Heart right ventricle (tissue), 16 donors: ENCODE data around the gene CFAP58. TPM values are rescaled to one million over a fixed set of nuclear protein-coding genes. Genes with fewer than 3 reads are reported as not detected.

ENCODE experiments used
- ATAC-seq, 8 donors: fragments of 200-7000 bp; cut with Tn5 transposase; one replicate each; pipeline ENCODE4 v1.9.1; 2020; ENCODE audit warnings: mild to moderate bottlenecking in 8 of 8, moderate library complexity in 8 of 8, moderate number of reproducible peaks in 1 of 8
- DNase-seq, 2 donors: peaks; one replicate each; pipeline ENCODE4 v3.0.0-alpha.2; 2020
- H3K27ac ChIP-seq, 10 donors: fragments of 200-600 bp; sonication (generic) in 2 of 10; one replicate each; pipeline versions ENCODE4 v1.5.0 to v1.8.0; 2020 to 2022; ENCODE audit warnings: mild to moderate bottlenecking in 3 of 10
- H3K27me3 ChIP-seq, 7 donors: fragments of 200-600 bp; one replicate each; pipeline ENCODE4 v1.8.0; 2021 to 2022; ENCODE audit warnings: mild to moderate bottlenecking in 2 of 7
- H3K36me3 ChIP-seq, 9 donors: fragments of 200-600 bp; sonication (generic) in 1 of 9; one replicate each; pipeline versions ENCODE4 v1.5.0 to v1.8.0; 2020 to 2022; ENCODE audit warnings: mild to moderate bottlenecking in 2 of 9
- H3K4me1 ChIP-seq, 9 donors: fragments of 200-600 bp; sonication (generic) in 1 of 9; one replicate each; pipeline versions ENCODE4 v1.5.0 to v1.8.0; 2020 to 2022; ENCODE audit warnings: mild to moderate bottlenecking in 4 of 9
- H3K4me3 ChIP-seq, 10 donors: fragments of 200-600 bp; sonication (generic) in 2 of 10; one replicate each; pipeline versions ENCODE4 v1.5.0 to v1.8.0; 2020 to 2022; ENCODE audit warnings: mild to moderate bottlenecking in 7 of 10, moderate library complexity in 2 of 10
- H3K9me3 ChIP-seq, 11 donors: fragments of 200-600 bp in 10 of 11; sonication (generic) in 2 of 11; one replicate each; pipeline versions ENCODE4 v1.5.0 to v1.8.0; 2013 to 2022; ENCODE audit warnings: mild to moderate bottlenecking in 2 of 11, control low read depth in 1 of 11, moderate library complexity in 1 of 11
- CTCF ChIP-seq, 9 donors: fragments of 200-600 bp; sonication (generic) in 2 of 9; IDR thresholded peaks; one replicate each; pipeline versions ENCODE4 v1.5.0 to v1.8.0; 2021 to 2022; ENCODE audit warnings: antibody characterized with exemption in 9 of 9, mild to moderate bottlenecking in 5 of 9, moderate library complexity in 1 of 9
- WGBS, 2 donors: extraction: QIAGEN DNeasy Blood & Tissue Kit; methylation state at CpG; one replicate each; pipeline ENCODE4 v1.1.7; 2013; ENCODE audit warnings: inconsistent platforms in 1 of 2; 5-methylcytosine and 5-hydroxymethylcytosine counted together
- intact Hi-C, 10 donors: fragments of 100-400 bp; cut with DNase I; formaldehyde crosslinking; loops; one replicate each; pipeline versions ENCODE4 v1.11.1 to v1.14.2; 2022
- polyA plus RNA-seq, 2 donors: library from polyadenylated mRNA; stranded (reverse); fragments of 200-250 nt; gene quantifications; one replicate each; pipeline ENCODE4 v1.2.3, GENCODE V29; 2013
- total RNA-seq, 10 donors: library from RNA; stranded (reverse); fragmentation: NEBNext Ultra II Directional in 3 of 10; extraction: Animal tissue kit (Norgen Biotek cat#: 25700) in 3 of 10; gene quantifications; one replicate each; pipeline versions ENCODE4 v1.2.1 to v1.2.4, GENCODE V29; 2021 to 2023
- donor health status: Arrhythmogenic right ventricular cardiomyopathy.
- donor health status: ischemic (EF 13 %, LVEDD 7.1; RV severe dilation, severe dysfunction).
- donor health status: healthy with polysubstance abuse.
- donor health status: DM: no; HTN: yes; CAD: no.
- donor health status: DM: no; HTN: no; CAD: no.
- donor health status: ischemic (EF 25% LVEDD 6.9; RV normal size, moderate dysfunction).
- donor health status: ischemic (EF 25% LVEDD 5.7; RV mildly dilated, moderate dysfunction).
- donor health status: healthy.
- donor health status: DM: yes; HTN: yes; CAD: no.
- donor health status: Ischemic cardiomyopathy.
- donor health status: ischemic (EF 35%, LVEDD 5.7; RV mildly dilated, moderate dysfunction).
- donor health status: nonischemic (EF 11% LVEDD 7.7; RV severe dilation, severe dysfunction).
- donor health status: DM: yes; HTN: yes; CAD: no.
- donor health status: PGD.
- donor health status: ischemic (EF 29% LVEDD 5.4; RV normal size, mild dysfunction).
- donor health status: nonischemic (EF 23%, LVEDD 6.1; RV moderate dilation, normal function).

CFAP58 gene
- total and polyA plus RNA-seq, 12 donors = 0.58 to 5.8 (median 3.0) TPM

- 37 to 38% methylated on average over 2 of the region's 2 CpGs for WGBS, 2 donors
- Histone ChIP-seq H3K27ac (no peak overlapping the region), H3K4me1 (no peaks in the 10 kb centered on the region), H3K4me3 (no peak overlapping the region), H3K36me3 (no peaks in the 10 kb centered on the region), H3K27me3 (peaks cover 0 to 33% (median 6%) of the 10 kb centered on the region in 7 donors), H3K9me3 (no peaks in the 10 kb centered on the region)
- no peak for TF ChIP-seq CTCF (IDR thresholded peaks at IDR 0.05)
- no peak for ATAC-seq
- intact Hi-C loops = no loop called here
- DNase-seq = no peak
These were observed 147.8 kb downstream of the CFAP58 start for GRCh38 chr10:104501449-104501848.

- ATAC-seq = peak in 1 of 8 donors; percentile 35
These were observed 148.4 kb downstream of the CFAP58 start for GRCh38 chr10:104501864-104502579.

GRCh38 chr10:104502907-104503306 is 149.3 kb downstream of the CFAP58 start:
- Histone ChIP-seq H3K36me3 (no peaks in the 10 kb centered on the region), H3K27me3 (peaks cover 0 to 42% (median 6%) of the 10 kb centered on the region in 7 donors), H3K4me1 (no peaks in the 10 kb centered on the region), H3K4me3 (no peak overlapping the region), H3K9me3 (no peaks in the 10 kb centered on the region), H3K27ac (no peak overlapping the region)
- intact Hi-C loops = no loop called here
- DNase-seq = no peak
- peak in 3 of 8 donors; percentile 25 to 71 (median 65) for ATAC-seq
- WGBS, 2 donors = 34 to 41% methylated on average over 6 of the region's 6 CpGs
- TF ChIP-seq CTCF (IDR thresholded peaks at IDR 0.05) = no peak

More at GRCh38 chr10:104501864-104502579, 148.4 kb downstream of the CFAP58 start:
- no peak for TF ChIP-seq CTCF (IDR thresholded peaks at IDR 0.05)
- intact Hi-C loops = no loop called here
- Histone ChIP-seq H3K36me3 (no peaks in the 10 kb centered on the region), H3K27me3 (peaks cover 0 to 37% (median 6%) of the 10 kb centered on the region in 7 donors), H3K4me1 (no peaks in the 10 kb centered on the region), H3K4me3 (no peak overlapping the region), H3K9me3 (no peaks in the 10 kb centered on the region), H3K27ac (no peak overlapping the region)
- 68 to 69% methylated on average over 7 of the region's 7 CpGs for WGBS, 2 donors
- no peak for DNase-seq

Other genes starting within 250 kb of the CFAP58 start
- 10 to 100 TPM in 1 of 10 donors, 1 to 10 TPM in 9; 4.4 to 10.4 (median 6.7) TPM for gene SFR1, start 231.7 kb upstream of the CFAP58 start, total RNA-seq
- gene SFR1, start 231.7 kb upstream of the CFAP58 start, polyA plus RNA-seq = 10 to 100 TPM in 1 of 2 donors, 1 to 10 TPM in 1; 7.5 to 12.1 TPM
- under 1 TPM in 4 of 10 donors, not detected in 6; 0.09 to 0.15 (median 0.12) TPM for gene CFAP43, start 121.5 kb upstream of the CFAP58 start, total RNA-seq
- under 1 TPM; 0.06 to 0.37 TPM for gene CFAP43, start 121.5 kb upstream of the CFAP58 start, polyA plus RNA-seq
- gene GSTO1, start 98.9 kb upstream of the CFAP58 start, total RNA-seq = 100 to 1,000 TPM; 161 to 372 (median 220) TPM
- 100 to 1,000 TPM; 339 to 570 TPM for gene GSTO1, start 98.9 kb upstream of the CFAP58 start, polyA plus RNA-seq
- 1 to 10 TPM in 4 of 10 donors, under 1 TPM in 6; 0.57 to 1.6 (median 0.97) TPM for gene GSTO2, start 84.6 kb upstream of the CFAP58 start, total RNA-seq
- gene GSTO2, start 84.6 kb upstream of the CFAP58 start, polyA plus RNA-seq = under 1 TPM; 0.25 to 0.51 TPM
- gene ITPRIP, start 15.4 kb upstream of the CFAP58 start, total RNA-seq = 10 to 100 TPM; 18.6 to 87.2 (median 35.9) TPM
- 10 to 100 TPM; 17.5 to 41.6 TPM for gene ITPRIP, start 15.4 kb upstream of the CFAP58 start, polyA plus RNA-seq